Measurements from ENCODE around the gene SCGN.

- no peak for TF ChIP-seq CTCF (IDR thresholded peaks at IDR 0.05; ENCODE audit: borderline replicate concordance, extremely low read depth, low read length, poor library complexity, severe bottlenecking)
- TF ChIP-seq EZH2 (IDR thresholded peaks at IDR 0.05; ENCODE audit: borderline replicate concordance, low read depth, low read length, severe bottlenecking), result no peak
Observed at GRCh38 chr6:25704001-25704400, 52.0 kb downstream of the SCGN start.

Data from DND-41 (cell line).